Endothelial cell (in vitro differentiated cells): ENCODE measurements around the gene RCN1. TPM values are rescaled to one million over a fixed set of nuclear protein-coding genes. Genes with fewer than 3 reads are reported as not detected.
A peak's percentile ranks its signal among the peaks of the same experiment; 100 is the strongest.

Experiments
- DNase-seq: peaks from one replicate; pipeline ENCODE4 v3.0.0; 2021; ENCODE audit warnings: low spot score
- H3K27ac Mint-ChIP-seq: one replicate; pipeline ENCODE4 v1.8.0; 2021; ENCODE audit warnings: mixed read lengths, inconsistent platforms; ENCODE audit not compliant: unreplicated experiment
- H3K27me3 Mint-ChIP-seq: one replicate; pipeline ENCODE4 v1.8.0; 2021; ENCODE audit warnings: mild to moderate bottlenecking, moderate library complexity, mixed read lengths, inconsistent platforms; ENCODE audit not compliant: unreplicated experiment
- H3K36me3 Mint-ChIP-seq: one replicate; pipeline ENCODE4 v1.8.0; 2021; ENCODE audit warnings: mild to moderate bottlenecking, low read depth, mixed read lengths, inconsistent platforms; ENCODE audit not compliant: unreplicated experiment
- H3K4me1 Mint-ChIP-seq: one replicate; pipeline ENCODE4 v1.8.0; 2021; ENCODE audit warnings: mild to moderate bottlenecking, mixed read lengths, inconsistent platforms; ENCODE audit not compliant: unreplicated experiment
- H3K4me3 Mint-ChIP-seq: one replicate; pipeline ENCODE4 v1.8.0; 2021; ENCODE audit warnings: mild to moderate bottlenecking, mixed read lengths, inconsistent platforms; ENCODE audit not compliant: unreplicated experiment
- H3K9me3 Mint-ChIP-seq: one replicate; pipeline ENCODE4 v1.8.0; 2021; ENCODE audit warnings: mixed read lengths, inconsistent platforms; ENCODE audit not compliant: unreplicated experiment
- CTCF ChIP-seq: fragments of 200-600 bp; sonication (generic); IDR thresholded peaks from one replicate; pipeline ENCODE4 v1.5.0; 2021; ENCODE audit warnings: antibody characterized with exemption; ENCODE audit not compliant: unreplicated experiment
- total RNA-seq: library from RNA; stranded (reverse); fragmentation: NEBNext Ultra II Directional; extraction: Animal tissue kit (Norgen Biotek cat#: 25700); gene quantifications from one replicate; pipeline ENCODE4 v1.2.1, GENCODE V29; 2021; ENCODE audit not compliant: unreplicated experiment

The RCN1 gene
- total RNA-seq, 1 donor from 2014 or later = 227 TPM

- peaks cover 4% of the 10 kb centered on the region for H3K27me3 Mint-ChIP-seq
- H3K27ac Mint-ChIP-seq = no peak overlapping the region
- DNase-seq = no peak
- no peaks in the 10 kb centered on the region for H3K9me3 Mint-ChIP-seq
- no peak for TF ChIP-seq CTCF
- peaks cover 6% of the 10 kb centered on the region for H3K36me3 Mint-ChIP-seq
- no peak overlapping the region for H3K4me3 Mint-ChIP-seq
- H3K4me1 Mint-ChIP-seq = peaks cover 31% of the 10 kb centered on the region
Observed at GRCh38 chr11:32149748-32150147, 58.9 kb downstream of the RCN1 start.

GRCh38 chr11:32151027-32151426 is 60.2 kb downstream of the RCN1 start:
- no peak overlapping the region for H3K27ac Mint-ChIP-seq
- peaks cover 6% of the 10 kb centered on the region for H3K36me3 Mint-ChIP-seq
- no peak for DNase-seq
- no peaks in the 10 kb centered on the region for H3K9me3 Mint-ChIP-seq
- H3K4me3 Mint-ChIP-seq = no peak overlapping the region
- TF ChIP-seq CTCF = no peak
- peaks cover 4% of the 10 kb centered on the region for H3K27me3 Mint-ChIP-seq
- H3K4me1 Mint-ChIP-seq = peaks cover 31% of the 10 kb centered on the region

GRCh38 chr11:32152216-32152615 is 61.3 kb downstream of the RCN1 start:
- H3K36me3 Mint-ChIP-seq = peaks cover 6% of the 10 kb centered on the region
- no peak for TF ChIP-seq CTCF
- H3K4me1 Mint-ChIP-seq = peaks cover 31% of the 10 kb centered on the region
- no peak overlapping the region for H3K27ac Mint-ChIP-seq
- H3K9me3 Mint-ChIP-seq = no peaks in the 10 kb centered on the region
- peaks cover 4% of the 10 kb centered on the region for H3K27me3 Mint-ChIP-seq
- peak overlapping the region; percentile 3 for H3K4me3 Mint-ChIP-seq
- DNase-seq = no peak

- no peak overlapping the region for H3K4me3 Mint-ChIP-seq
Observed at GRCh38 chr11:32152821-32153220, 61.9 kb downstream of the RCN1 start.

GRCh38 chr11:32153747-32154146 is 62.9 kb downstream of the RCN1 start:
- TF ChIP-seq CTCF = no peak
- no peak for DNase-seq
- peaks cover 2% of the 10 kb centered on the region for H3K27me3 Mint-ChIP-seq
- H3K27ac Mint-ChIP-seq = no peak overlapping the region
- no peaks in the 10 kb centered on the region for H3K9me3 Mint-ChIP-seq
- peaks cover 31% of the 10 kb centered on the region for H3K4me1 Mint-ChIP-seq
- peaks cover 3% of the 10 kb centered on the region for H3K36me3 Mint-ChIP-seq
- H3K4me3 Mint-ChIP-seq = no peak overlapping the region

More at GRCh38 chr11:32152821-32153220, 61.9 kb downstream of the RCN1 start:
- H3K4me1 Mint-ChIP-seq = peaks cover 31% of the 10 kb centered on the region
- peaks cover 3% of the 10 kb centered on the region for H3K36me3 Mint-ChIP-seq
- peak overlapping the region; percentile 10 for H3K27ac Mint-ChIP-seq
- peaks cover 4% of the 10 kb centered on the region for H3K27me3 Mint-ChIP-seq
- TF ChIP-seq CTCF = no peak
- DNase-seq = no peak
- H3K9me3 Mint-ChIP-seq = no peaks in the 10 kb centered on the region
